HepG2 (cell line): Measurements from ENCODE around the gene EMC10.

ENCODE experiments used
- AHR ChIP-seq: IDR thresholded peaks from 2 replicates; pipeline ENCODE4 v1.6.1; 2018; ENCODE audit warnings: missing genetic modification reagents, missing compliant biosample characterization
- ARNT ChIP-seq: fragments of 450-650 bp; IDR thresholded peaks from 2 replicates; pipeline ENCODE4 v1.6.1; 2017
- CHD2 ChIP-seq: IDR thresholded peaks from 2 replicates; pipeline ENCODE4 v1.6.1; 2011; ENCODE audit warnings: low read depth, low read length, improper control_type of control experiment
- ETV6 ChIP-seq: sonication (generic); formaldehyde crosslinking; conservative IDR thresholded peaks from 2 replicates; pipeline ENCODE4 v1.4.0; 2020; ENCODE audit warnings: missing genetic modification reagents
- GZF1 ChIP-seq: sonication (generic); formaldehyde crosslinking; IDR thresholded peaks from 2 replicates; pipeline ENCODE4 v1.5.1; 2020; ENCODE audit warnings: mild to moderate bottlenecking, missing genetic modification reagents
- U2AF1 ChIP-seq: fragments of 200-400 bp; formaldehyde crosslinking; optimal IDR thresholded peaks from 2 replicates; pipeline ENCODE3; 2017; ENCODE audit warnings: mild to moderate bottlenecking, low read depth, low read length
- ZFP41 ChIP-seq: sonication (generic); formaldehyde crosslinking; IDR thresholded peaks from 2 replicates; pipeline ENCODE4 v1.4.0; 2020; ENCODE audit warnings: mild to moderate bottlenecking, missing genetic modification reagents, borderline replicate concordance
- ZNF232 ChIP-seq: sonication (generic); formaldehyde crosslinking; IDR thresholded peaks from 2 replicates; pipeline ENCODE4 v1.4.0; 2020; ENCODE audit warnings: missing genetic modification reagents, borderline replicate concordance
- TF ChIP-seq, protein P1 (sequence below): IDR thresholded peaks from 2 replicates; pipeline ENCODE4 v1.6.1; 2016; ENCODE audit warnings: mild to moderate bottlenecking, missing biosample characterization, missing genetic modification reagents
- TF ChIP-seq, protein P2 (sequence below): sonication (generic); formaldehyde crosslinking; IDR thresholded peaks from 2 replicates; pipeline ENCODE4 v1.4.0; 2020; ENCODE audit warnings: mild to moderate bottlenecking, missing genetic modification reagents, borderline replicate concordance

DNA sequence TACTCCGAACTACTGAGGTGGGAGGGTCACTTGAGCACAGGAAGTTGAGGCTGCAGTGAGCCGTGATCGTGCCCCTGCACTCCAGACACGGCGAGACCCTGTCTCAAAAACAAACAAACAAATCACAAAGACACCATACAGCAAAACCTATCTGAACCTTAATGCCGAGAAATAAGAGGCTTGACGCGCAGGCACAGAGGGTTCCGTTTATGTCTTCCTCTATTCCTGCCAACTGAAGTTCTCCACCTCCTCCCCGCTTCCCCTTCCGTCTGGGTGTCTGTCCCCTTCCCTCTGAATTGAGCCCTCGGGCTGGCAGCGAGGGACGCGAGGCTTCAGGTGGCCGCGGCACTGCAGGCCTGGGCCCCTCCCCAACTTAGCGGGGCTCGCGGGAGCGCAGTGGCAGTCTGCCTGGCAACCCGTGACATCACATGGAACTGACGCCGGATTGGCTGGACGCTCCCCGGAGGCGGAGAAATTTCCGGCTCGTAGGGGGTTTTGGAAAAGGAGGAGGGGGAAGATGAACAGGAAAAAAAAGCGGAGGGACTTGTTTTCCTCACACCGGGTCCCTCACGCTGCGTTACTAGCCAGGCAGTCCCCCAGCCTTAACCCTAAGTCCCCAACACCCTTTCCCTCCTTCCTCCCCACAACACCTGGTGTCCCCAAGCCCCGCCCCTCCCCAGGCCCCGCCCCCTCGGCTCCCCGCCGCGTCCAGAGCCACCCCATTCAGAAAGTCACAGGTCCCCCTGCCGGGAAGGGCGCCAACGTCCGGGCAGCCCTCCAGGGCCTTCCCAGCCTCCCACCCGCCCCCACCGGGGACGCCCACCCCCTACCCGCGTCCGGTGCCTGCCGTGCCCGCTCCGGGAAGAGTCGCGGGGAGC is 44.7 kb upstream of the EMC10 start:
- TF ChIP-seq ETV6 (no peak), AHR (CRISPR knock-in tag) (0 out of 2 replicates have a peak, but pooled peaks have one; percentile 73), CHD2 (peak; percentile 86), GZF1 (CRISPR knock-in tag) (no peak), ZNF232 (CRISPR knock-in tag) (0 out of 2 replicates have a peak, but pooled peaks have one; percentile 13), U2AF1 (no peak), ZFP41 (CRISPR knock-in tag) (no peak; the same call in 1 of the 2 replicates), ARNT (no peak)
- TF ChIP-seq, protein P1, sequence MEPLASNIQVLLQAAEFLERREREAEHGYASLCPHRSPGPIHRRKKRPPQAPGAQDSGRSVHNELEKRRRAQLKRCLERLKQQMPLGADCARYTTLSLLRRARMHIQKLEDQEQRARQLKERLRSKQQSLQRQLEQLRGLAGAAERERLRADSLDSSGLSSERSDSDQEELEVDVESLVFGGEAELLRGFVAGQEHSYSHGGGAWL (CRISPR knock-in tag), result 0 out of 2 replicates have a peak, but pooled peaks have one; percentile 38
- TF ChIP-seq, protein P2, sequence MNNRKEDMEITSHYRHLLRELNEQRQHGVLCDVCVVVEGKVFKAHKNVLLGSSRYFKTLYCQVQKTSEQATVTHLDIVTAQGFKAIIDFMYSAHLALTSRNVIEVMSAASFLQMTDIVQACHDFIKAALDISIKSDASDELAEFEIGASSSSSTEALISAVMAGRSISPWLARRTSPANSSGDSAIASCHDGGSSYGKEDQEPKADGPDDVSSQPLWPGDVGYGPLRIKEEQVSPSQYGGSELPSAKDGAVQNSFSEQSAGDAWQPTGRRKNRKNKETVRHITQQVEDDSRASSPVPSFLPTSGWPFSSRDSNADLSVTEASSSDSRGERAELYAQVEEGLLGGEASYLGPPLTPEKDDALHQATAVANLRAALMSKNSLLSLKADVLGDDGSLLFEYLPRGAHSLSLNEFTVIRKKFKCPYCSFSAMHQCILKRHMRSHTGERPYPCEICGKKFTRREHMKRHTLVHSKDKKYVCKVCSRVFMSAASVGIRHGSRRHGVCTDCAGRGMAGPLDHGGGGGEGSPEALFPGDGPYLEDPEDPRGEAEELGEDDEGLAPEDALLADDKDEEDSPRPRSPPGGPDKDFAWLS, result no peak
